NCI-H2107 treated with DMSO at 0.1 percent for 48 hours (cell line): ENCODE results near the gene KDSR.

Source experiments
- DNase-seq: peaks from one replicate; lab custom pipeline; 2025; ENCODE audit not compliant: unreplicated experiment; lab: John Stamatoyannopoulos, UW

KDSR gene

GRCh38 chr18:63307551-63308200, 59.3 kb downstream of the KDSR start:
- DNase-seq = no peak

- DNase-seq = peak; percentile 29
Measured at GRCh38 chr18:63306819-63307550, 60.0 kb downstream of the KDSR start.

GRCh38 chr18:63306249-63306648, 60.8 kb downstream of the KDSR start:
- no peak for DNase-seq

DNA sequence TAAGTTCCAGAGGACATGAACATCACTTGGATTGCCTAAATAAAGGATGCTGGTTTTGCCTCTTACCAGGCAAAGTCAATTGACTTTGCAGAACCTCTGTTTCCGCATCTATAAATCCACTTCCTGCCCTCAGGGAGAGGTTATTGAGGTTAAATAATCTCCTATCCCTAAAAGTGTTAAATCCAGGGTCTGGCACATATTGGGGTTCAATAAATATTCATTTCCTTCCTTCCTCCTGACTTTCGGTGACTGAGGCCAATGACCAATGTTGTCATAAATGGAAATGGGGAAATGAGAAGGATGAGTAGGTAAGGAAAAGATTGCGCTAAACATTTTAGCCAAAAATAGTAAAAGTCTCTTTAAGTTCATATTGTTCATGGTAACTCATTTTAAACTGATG, 63.5 kb downstream of the KDSR start:
- DNase-seq = no peak

GRCh38 chr18:63302636-63303405, 64.2 kb downstream of the KDSR start:
- DNase-seq = no peak

GRCh38 chr18:63302220-63302619, 64.8 kb downstream of the KDSR start:
- no peak for DNase-seq

GRCh38 chr18:63301434-63301833, 65.6 kb downstream of the KDSR start:
- DNase-seq = no peak

DNA sequence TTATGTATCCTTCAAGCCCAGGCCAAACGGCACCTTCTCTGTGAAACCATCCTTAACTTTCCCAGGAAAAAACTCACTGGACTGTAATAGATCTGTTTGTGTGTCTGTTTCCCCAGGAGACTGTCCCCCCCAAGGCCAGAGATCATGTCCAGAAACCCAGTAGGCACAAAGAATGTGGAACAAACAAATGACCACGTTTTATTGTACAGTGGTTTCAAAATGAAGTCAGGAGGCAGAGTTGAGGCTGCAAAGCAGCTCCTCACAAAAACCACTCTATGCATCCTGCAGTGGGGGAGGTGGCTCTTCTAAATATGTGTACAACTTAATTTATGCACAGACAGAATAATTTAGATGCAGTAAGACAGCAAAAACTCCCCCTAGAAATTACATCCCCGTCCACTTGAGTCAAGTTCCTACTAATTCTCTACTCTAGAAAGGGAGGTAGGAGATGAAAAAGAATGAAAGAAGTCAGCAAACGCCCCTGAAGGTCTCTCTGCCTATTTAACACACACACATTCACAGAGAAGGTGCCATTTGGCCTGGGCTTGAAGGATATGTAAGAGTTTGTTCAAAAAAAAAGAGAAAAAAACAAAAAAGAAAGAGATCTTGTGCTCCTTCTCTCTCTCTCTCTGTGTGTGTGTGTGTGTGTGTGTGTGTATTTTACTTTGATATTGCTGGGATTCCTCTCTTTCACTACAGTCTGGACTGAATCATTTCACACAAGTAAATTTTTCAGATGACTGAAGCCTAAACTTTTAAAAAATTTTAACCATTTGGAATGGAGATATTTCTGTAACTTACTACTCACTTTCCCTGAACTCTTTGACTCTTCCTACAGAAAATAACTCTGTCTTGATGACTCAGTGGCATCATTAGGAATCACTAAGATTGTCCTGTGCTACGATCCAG, 66.9 kb downstream of the KDSR start:
- DNase-seq = no peak

DNA sequence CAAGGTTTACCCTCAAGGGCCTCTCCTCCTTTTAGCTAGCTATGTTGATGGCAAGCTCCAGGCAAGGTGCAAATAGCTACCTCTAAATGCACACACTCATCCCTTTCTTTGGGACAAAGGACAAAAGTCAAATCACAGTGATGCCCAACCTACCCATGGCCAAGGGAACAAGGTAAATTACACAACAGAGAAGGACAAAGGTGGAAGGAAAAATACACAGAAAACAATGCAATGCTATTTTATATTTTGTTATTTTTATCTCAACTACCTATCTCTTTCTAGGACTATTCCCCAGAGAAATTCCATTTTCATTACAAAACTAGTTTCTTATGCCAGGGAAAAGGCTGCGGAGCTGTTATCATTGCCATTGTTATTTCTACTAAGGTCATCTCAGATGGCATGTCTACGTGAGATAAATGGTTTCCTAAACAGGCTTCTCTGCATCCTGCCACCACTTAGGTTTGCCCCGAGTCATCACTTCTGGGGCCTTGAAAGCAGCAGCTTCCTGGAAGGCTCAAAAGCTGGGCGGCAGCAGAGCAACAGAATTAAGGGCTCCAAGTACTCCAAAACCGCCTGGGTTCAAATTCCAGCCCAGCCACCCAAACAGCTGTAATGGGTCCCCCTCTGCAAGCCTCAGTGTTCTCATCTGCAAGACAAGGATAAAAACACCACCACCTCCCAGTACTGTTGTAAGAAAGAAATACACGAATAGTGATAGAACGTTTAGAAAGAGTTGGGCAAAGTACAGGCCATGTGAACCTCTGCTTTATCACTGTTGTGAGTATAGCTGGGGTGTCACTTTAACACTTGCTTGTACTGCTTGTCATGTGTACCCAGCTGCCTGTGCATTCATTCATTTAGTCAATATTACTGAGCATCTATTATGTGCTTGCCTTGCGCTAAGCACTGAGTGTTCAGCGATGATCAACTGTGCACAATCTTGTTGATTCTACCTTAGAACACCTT, 68.3 kb downstream of the KDSR start:
- DNase-seq = no peak

- DNase-seq = no peak
Measured at GRCh38 chr18:63297687-63298399, 69.2 kb downstream of the KDSR start.

- no peak for DNase-seq
Measured at GRCh38 chr18:63293935-63294334, 73.1 kb downstream of the KDSR start.

- no peak for DNase-seq
Measured at GRCh38 chr18:63292831-63293683, 73.9 kb downstream of the KDSR start.

- DNase-seq = no peak
Measured at GRCh38 chr18:63291278-63291677, 75.7 kb downstream of the KDSR start.

- DNase-seq = no peak
Measured at GRCh38 chr18:63290821-63291200, 76.2 kb downstream of the KDSR start.

DNA sequence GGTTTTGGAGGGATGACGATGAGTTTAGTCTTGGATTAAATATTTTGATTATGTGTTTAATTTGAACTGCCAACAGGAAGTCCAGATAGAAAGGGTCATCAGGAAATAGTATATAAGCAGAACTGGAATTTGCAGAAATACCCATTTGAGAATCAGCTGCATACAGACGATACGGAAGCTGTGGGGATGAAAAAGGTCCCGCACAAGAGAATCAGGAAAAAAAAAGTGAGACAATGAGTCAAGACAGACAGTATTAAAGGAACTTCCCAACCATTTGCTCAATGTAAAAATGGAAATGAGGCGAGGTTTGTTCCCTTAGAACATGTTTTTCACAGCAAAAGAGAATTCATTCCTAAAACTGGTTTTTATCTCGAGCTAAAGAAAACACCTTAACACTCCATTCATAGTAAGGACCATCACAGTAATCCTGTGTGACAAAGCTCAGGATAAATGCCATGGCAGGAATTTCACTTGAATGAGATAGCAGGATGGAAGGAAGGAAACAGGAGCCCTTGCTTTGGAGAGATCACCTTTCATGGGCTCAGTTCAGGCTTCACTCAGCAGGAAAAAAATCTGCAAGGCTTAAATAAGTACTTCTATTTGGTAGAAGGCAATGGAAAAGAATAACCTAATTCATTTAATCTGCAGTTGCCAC, 76.7 kb downstream of the KDSR start:
- no peak for DNase-seq

DNA sequence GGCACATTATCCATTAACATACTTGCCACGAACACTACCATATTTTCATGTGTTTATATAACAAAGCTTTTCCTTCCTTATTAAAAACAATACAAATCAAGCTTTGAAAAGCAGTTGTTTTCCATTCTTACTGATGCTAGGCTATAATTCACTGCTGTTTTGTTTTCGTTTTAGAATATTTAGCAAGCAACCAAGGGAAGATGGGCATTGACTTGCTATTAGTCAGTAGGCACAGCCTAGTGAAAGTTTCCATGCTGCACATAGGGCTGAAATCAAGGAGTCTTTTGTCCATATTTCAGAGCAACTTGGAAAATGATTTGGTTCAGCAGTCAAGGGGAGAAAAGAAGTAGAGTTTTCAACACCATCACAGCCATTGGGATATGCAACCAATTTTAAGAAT, 78.7 kb downstream of the KDSR start:
- no peak for DNase-seq

GRCh38 chr18:63287691-63288220, 79.2 kb downstream of the KDSR start:
- DNase-seq = no peak

- DNase-seq = no peak
Measured at GRCh38 chr18:63286926-63287325, 80.1 kb downstream of the KDSR start.
